Astrocyte of the spinal cord (primary cell): ENCODE results near the gene ZBED6.
A peak's percentile ranks its signal among the peaks of the same experiment; 100 is the strongest.
"Not testable (repeated sequence)": the region's sequence is repeated elsewhere in the genome, so short reads cannot be mapped to it uniquely, and the experiment has no call there.

ENCODE experiments used
- DNase-seq: peaks from one replicate; pipeline ENCODE4 v3.0.0; 2011; ENCODE audit warnings: low read depth, low spot score
- H3K4me3 ChIP-seq: 2 replicates; pipeline ENCODE4 v1.5.1; 2011; ENCODE audit warnings: low read depth, mild to moderate bottlenecking, low read length, moderate library complexity
- in situ Hi-C: cut with HindIII; loops from 2 replicates; pipeline ENCODE4 v1.10.0; 2017; ENCODE audit warnings: low sequenced_read_pairs
- TF ChIP-seq, protein P1 (sequence below): IDR thresholded peaks from 2 replicates; pipeline ENCODE4 v1.5.1; 2012; ENCODE audit warnings: low read depth, mild to moderate bottlenecking, low read length, inconsistent platforms

Gene ZBED6

GRCh38 chr1:203828503-203828902, 33.1 kb downstream of the ZBED6 start:
- TF ChIP-seq, protein P1, sequence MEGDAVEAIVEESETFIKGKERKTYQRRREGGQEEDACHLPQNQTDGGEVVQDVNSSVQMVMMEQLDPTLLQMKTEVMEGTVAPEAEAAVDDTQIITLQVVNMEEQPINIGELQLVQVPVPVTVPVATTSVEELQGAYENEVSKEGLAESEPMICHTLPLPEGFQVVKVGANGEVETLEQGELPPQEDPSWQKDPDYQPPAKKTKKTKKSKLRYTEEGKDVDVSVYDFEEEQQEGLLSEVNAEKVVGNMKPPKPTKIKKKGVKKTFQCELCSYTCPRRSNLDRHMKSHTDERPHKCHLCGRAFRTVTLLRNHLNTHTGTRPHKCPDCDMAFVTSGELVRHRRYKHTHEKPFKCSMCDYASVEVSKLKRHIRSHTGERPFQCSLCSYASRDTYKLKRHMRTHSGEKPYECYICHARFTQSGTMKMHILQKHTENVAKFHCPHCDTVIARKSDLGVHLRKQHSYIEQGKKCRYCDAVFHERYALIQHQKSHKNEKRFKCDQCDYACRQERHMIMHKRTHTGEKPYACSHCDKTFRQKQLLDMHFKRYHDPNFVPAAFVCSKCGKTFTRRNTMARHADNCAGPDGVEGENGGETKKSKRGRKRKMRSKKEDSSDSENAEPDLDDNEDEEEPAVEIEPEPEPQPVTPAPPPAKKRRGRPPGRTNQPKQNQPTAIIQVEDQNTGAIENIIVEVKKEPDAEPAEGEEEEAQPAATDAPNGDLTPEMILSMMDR, result no peak
- no peak for DNase-seq
- in situ Hi-C loops, result no loop called here
- H3K4me3 ChIP-seq, result no peak overlapping the region

DNA sequence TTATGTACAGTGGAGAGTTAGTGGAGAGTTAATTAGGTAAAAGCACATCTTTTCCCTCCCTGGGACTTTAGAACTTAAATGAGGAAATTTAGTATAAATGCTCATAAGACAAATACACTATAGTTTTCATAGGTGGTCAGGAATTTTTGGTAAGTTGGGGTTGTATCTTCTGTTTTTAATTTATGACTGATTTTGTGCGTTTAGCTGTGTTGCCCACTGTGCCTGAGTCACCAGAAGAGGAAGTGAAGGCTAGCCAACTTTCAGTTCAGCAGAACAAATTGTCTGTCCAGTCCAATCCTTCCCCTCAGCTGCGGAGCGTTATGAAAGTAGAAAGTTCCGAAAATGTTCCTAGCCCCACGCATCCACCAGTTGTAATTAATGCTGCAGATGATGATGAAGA, 33.8 kb downstream of the ZBED6 start:
- in situ Hi-C loops, H3K4me3 ChIP-seq: not testable (repeated sequence)
- DNase-seq, result peak; percentile 23

DNA sequence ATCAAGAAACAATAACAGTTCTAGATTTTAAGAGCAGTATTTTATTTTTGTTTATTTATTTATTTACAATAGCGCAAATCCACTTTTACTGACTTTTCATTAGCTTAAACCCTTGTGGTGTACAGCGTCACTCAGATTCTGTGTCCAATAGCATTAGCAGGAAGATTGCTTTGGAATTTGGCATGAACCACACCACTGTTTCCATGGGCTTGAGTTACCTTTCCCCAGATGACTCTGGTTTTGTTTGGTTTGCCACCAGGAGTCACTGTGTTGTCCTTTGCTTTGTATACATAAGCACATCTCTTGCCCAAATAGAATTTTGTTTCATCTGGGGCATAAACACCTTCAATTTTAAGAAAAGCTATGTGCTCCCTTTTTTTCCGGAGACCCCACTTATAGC, 40.1 kb downstream of the ZBED6 start:
- no peak for DNase-seq
- TF ChIP-seq, protein P1, result peak; percentile 4
- in situ Hi-C loops, result no loop called here
- H3K4me3 ChIP-seq, result no peak overlapping the region

- peak; percentile 81 for DNase-seq
- TF ChIP-seq, protein P1, result no peak
- in situ Hi-C loops, result no loop called here
Observed at GRCh38 chr1:203839081-203839480, 43.7 kb downstream of the ZBED6 start.

GRCh38 chr1:203840208-203840808, 44.9 kb downstream of the ZBED6 start:
- in situ Hi-C loops, result no loop called here
- TF ChIP-seq, protein P1, result no peak
- no peak overlapping the region for H3K4me3 ChIP-seq
- no peak for DNase-seq

More at GRCh38 chr1:203839081-203839480, 43.7 kb downstream of the ZBED6 start:
- H3K4me3 ChIP-seq, result no peak overlapping the region

DNA sequence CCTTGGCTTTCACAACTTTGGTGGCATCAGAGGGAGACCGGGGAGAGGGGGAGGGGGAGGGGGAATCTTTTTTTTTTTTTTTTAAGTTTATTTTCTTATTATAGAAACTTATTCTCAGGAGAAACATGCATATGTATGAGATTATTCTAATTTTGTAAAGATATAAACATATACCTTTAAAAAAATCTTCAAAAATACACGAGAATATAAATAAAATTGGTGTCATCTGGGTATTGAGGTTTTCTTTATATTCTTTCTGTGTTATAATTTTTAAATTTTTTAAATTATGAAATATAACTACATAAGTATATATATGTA, 47.1 kb downstream of the ZBED6 start:
- TF ChIP-seq, protein P1, result no peak
- in situ Hi-C loops, result no loop called here
- no peak overlapping the region for H3K4me3 ChIP-seq
- DNase-seq, result no peak

- H3K4me3 ChIP-seq, result no peak overlapping the region
- TF ChIP-seq, protein P1, result no peak
- DNase-seq, result no peak
- in situ Hi-C loops, result no loop called here
Observed at GRCh38 chr1:203843435-203843834, 48.0 kb downstream of the ZBED6 start.
